Smooth muscle cell (in vitro differentiated cells): Measurements from ENCODE around the gene SENP5. TPM values are rescaled to one million over a fixed set of nuclear protein-coding genes. Genes with fewer than 3 reads are reported as not detected.
"Not testable (repeated sequence)": the region's sequence is repeated elsewhere in the genome, so short reads cannot be mapped to it uniquely, and the experiment has no call there.

Experiments used
- DNase-seq: peaks from one replicate; lab custom pipeline; 2025; ENCODE audit not compliant: unreplicated experiment; lab: John Stamatoyannopoulos, UW
- H2AFZ ChIP-seq: fragments of 200-600 bp; sonication (generic); 2 replicates; pipeline ENCODE4 v1.6.0; 2016; ENCODE audit warnings: antibody characterized with exemption, low read depth, mild to moderate bottlenecking
- H3F3A ChIP-seq: fragments of 200-600 bp; sonication (generic); 2 replicates; pipeline ENCODE4 v1.6.0; 2017; ENCODE audit warnings: antibody characterized with exemption, low read depth
- H3K27ac ChIP-seq: fragments of 200-600 bp; sonication (generic); 2 replicates; pipeline ENCODE4 v1.5.1; 2016; ENCODE audit warnings: low read depth, mild to moderate bottlenecking
- H3K27me3 ChIP-seq: fragments of 200-600 bp; sonication (generic); 2 replicates; pipeline ENCODE4 v1.6.1; 2016; ENCODE audit warnings: low read depth, mild to moderate bottlenecking
- H3K36me3 ChIP-seq: fragments of 200-600 bp; sonication (generic); 2 replicates; pipeline ENCODE4 v1.5.1; 2016; ENCODE audit warnings: low read depth
- H3K4me1 ChIP-seq: fragments of 200-600 bp; sonication (generic); 2 replicates; pipeline ENCODE4 v1.5.1; 2016; ENCODE audit warnings: low read depth
- H3K4me2 ChIP-seq: fragments of 200-600 bp; sonication (generic); 2 replicates; pipeline ENCODE4 v1.6.0; 2016; ENCODE audit warnings: mild to moderate bottlenecking
- H3K4me3 ChIP-seq: fragments of 200-600 bp; sonication (generic); 2 replicates; pipeline ENCODE4 v1.5.1; 2016; ENCODE audit warnings: mild to moderate bottlenecking
- H3K79me2 ChIP-seq: fragments of 200-600 bp; sonication (generic); 2 replicates; pipeline ENCODE4 v1.6.0; 2016; ENCODE audit warnings: low read depth, mild to moderate bottlenecking
- H3K9ac ChIP-seq: fragments of 200-600 bp; sonication (generic); 2 replicates; pipeline ENCODE4 v1.6.0; 2016; ENCODE audit warnings: low read depth
- H3K9me3 ChIP-seq: fragments of 200-600 bp; sonication (generic); replicated peaks from 2 replicates; pipeline ENCODE4 v1.5.1; 2016; ENCODE audit warnings: low read depth
- H4K20me1 ChIP-seq: fragments of 200-600 bp; sonication (generic); 2 replicates; pipeline ENCODE4 v1.6.0; 2016; ENCODE audit warnings: low read depth
- CTCF ChIP-seq: fragments of 200-600 bp; sonication (generic); IDR thresholded peaks from 2 replicates; pipeline ENCODE4 v1.5.1; 2017; ENCODE audit warnings: borderline replicate concordance, mild to moderate bottlenecking, antibody characterized with exemption; ENCODE audit not compliant: insufficient read depth, poor library complexity, severe bottlenecking
- WGBS: methylation state at CpG from one replicate; pipeline ENCODE4 v1.1.7; 2016; ENCODE audit warnings: low lambda C conversion rate; 5-methylcytosine and 5-hydroxymethylcytosine counted together
- polyA plus RNA-seq: library from polyadenylated mRNA; unstranded; fragments of >200 nt; fragmentation: Nextera tagmentation; extraction: Ambion mirVana; gene quantifications from 2 replicates; pipeline ENCODE4 v1.2.1, GENCODE V29; 2016
- total RNA-seq: library from RNA; depleted of rRNA; stranded (reverse); fragments of >200 nt; gene quantifications from 2 replicates; pipeline ENCODE4 v1.2.3, GENCODE V29; 2014

The SENP5 gene
- total and polyA plus RNA-seq, 2 experiments from 2014 or later, result 18.6 to 35.0 TPM

GRCh38 chr3:196849180-196849741 lies 18.5 kb upstream of the SENP5 start:
- no peak overlapping the region for H3K27ac ChIP-seq
- no peaks in the 10 kb centered on the region for H3F3A ChIP-seq
- H3K36me3 ChIP-seq, result no peaks in the 10 kb centered on the region
- H2AFZ ChIP-seq, result no peak overlapping the region
- no peak for TF ChIP-seq CTCF
- no peaks in the 10 kb centered on the region for H4K20me1 ChIP-seq
- H3K9ac ChIP-seq, result no peak overlapping the region
- no peak overlapping the region for H3K4me2 ChIP-seq
- no peaks in the 10 kb centered on the region for H3K4me1 ChIP-seq
- 87% methylated on average over 11 of the region's 11 CpGs for WGBS
- no peak overlapping the region for H3K4me3 ChIP-seq
- no peak for DNase-seq
- H3K27me3 ChIP-seq, result no peaks in the 10 kb centered on the region
- no peaks in the 10 kb centered on the region for H3K79me2 ChIP-seq
- H3K9me3 ChIP-seq, result peaks cover 4% of the 10 kb centered on the region

GRCh38 chr3:196863000-196863399 lies 4.7 kb upstream of the SENP5 start:
- not testable (repeated sequence) for DNase-seq, H3K4me3 ChIP-seq, H3K4me2 ChIP-seq, H3K79me2 ChIP-seq, H3K27ac ChIP-seq, H3K27me3 ChIP-seq, H2AFZ ChIP-seq, H4K20me1 ChIP-seq, H3K4me1 ChIP-seq, H3K36me3 ChIP-seq, H3K9ac ChIP-seq, H3F3A ChIP-seq, H3K9me3 ChIP-seq
- 97% methylated on average over 8 of the region's 8 CpGs for WGBS

GRCh38 chr3:196867155-196867506 lies 589 bp upstream of the SENP5 start:
- Histone ChIP-seq H3K4me2 (peak overlapping the region; percentile 88), H3K4me3 (peak overlapping the region; percentile 96), H3K79me2 (peaks cover 43% of the 10 kb centered on the region), H3K9ac (peak overlapping the region; percentile 86), H3K4me1 (peaks cover 9% of the 10 kb centered on the region), H4K20me1 (peaks cover 39% of the 10 kb centered on the region), H3K36me3 (no peaks in the 10 kb centered on the region), H3F3A (no peaks in the 10 kb centered on the region), H3K27me3 (no peaks in the 10 kb centered on the region), H2AFZ (peak overlapping the region; percentile 95), H3K27ac (peak overlapping the region; percentile 89), H3K9me3 (no peaks in the 10 kb centered on the region)
- no peak for TF ChIP-seq CTCF
- 52% methylated on average over 6 of the region's 6 CpGs for WGBS
- DNase-seq, result no peak

- 1% methylated on average over 29 of the region's 29 CpGs for WGBS
- no peaks in the 10 kb centered on the region for H3K36me3 ChIP-seq
- H3K9me3 ChIP-seq, result no peaks in the 10 kb centered on the region
- H3K4me3 ChIP-seq, result peak overlapping the region; percentile 96
- peaks cover 9% of the 10 kb centered on the region for H3K4me1 ChIP-seq
- H4K20me1 ChIP-seq, result peaks cover 50% of the 10 kb centered on the region
- peak overlapping the region; percentile 97 for H3K9ac ChIP-seq
- no peaks in the 10 kb centered on the region for H3K27me3 ChIP-seq
- peaks cover 54% of the 10 kb centered on the region for H3K79me2 ChIP-seq
- peak overlapping the region; percentile 92 for H3K4me2 ChIP-seq
- peak overlapping the region; percentile 94 for H3K27ac ChIP-seq
- H3F3A ChIP-seq, result no peaks in the 10 kb centered on the region
- H2AFZ ChIP-seq, result peak overlapping the region; percentile 34
- no peak for DNase-seq
- TF ChIP-seq CTCF, result no peak
Measured at GRCh38 chr3:196868297-196868661, 559 bp downstream of the SENP5 start.
